SK-N-SH treated with all-trans-retinoic acid at 6 μM for 48 hours (cell line): Measurements from ENCODE around the gene CUL2.

ENCODE experiments used
- ATAC-seq: fragments of 200-7000 bp; cut with Tn5 transposase; 3 replicates; pipeline ENCODE4 v1.9.1; 2020; ENCODE audit warnings: mild to moderate bottlenecking, moderate library complexity
- ARNTL ChIP-seq: fragments of 450-650 bp; formaldehyde crosslinking; IDR thresholded peaks from 2 replicates; pipeline ENCODE4 v1.5.0; 2020; ENCODE audit warnings: low read depth, mild to moderate bottlenecking, moderate library complexity, borderline replicate concordance
- BACH2 ChIP-seq: fragments of 250-450 bp; sonication (Bioruptor Pico); IDR thresholded peaks from 2 replicates; pipeline ENCODE4 v1.9.0; 2021; ENCODE audit warnings: mild to moderate bottlenecking, borderline replicate concordance
- CREB5 ChIP-seq: fragments of 250-450 bp; sonication (Bioruptor Pico); IDR thresholded peaks from 2 replicates; pipeline ENCODE4 v1.5.1; 2020; ENCODE audit warnings: low read depth, mild to moderate bottlenecking, moderate library complexity
- CSDC2 ChIP-seq: fragments of 250-450 bp; sonication (Bioruptor Pico); IDR thresholded peaks from 2 replicates; pipeline ENCODE4 v1.5.0; 2020; ENCODE audit warnings: mild to moderate bottlenecking, moderate library complexity
- CSRNP3 ChIP-seq: fragments of 250-450 bp; sonication (Bioruptor Pico); IDR thresholded peaks from 2 replicates; pipeline ENCODE4 v1.5.1; 2021; ENCODE audit warnings: mild to moderate bottlenecking, moderate library complexity
- ESRRG ChIP-seq: fragments of 250-450 bp; sonication (Bioruptor Pico); IDR thresholded peaks from 2 replicates; pipeline ENCODE4 v1.6.1; 2021; ENCODE audit warnings: mild to moderate bottlenecking
- GLIS3 ChIP-seq: fragments of 250-450 bp; sonication (Bioruptor Pico); IDR thresholded peaks from 2 replicates; pipeline ENCODE4 v1.5.0; 2020; ENCODE audit warnings: mild to moderate bottlenecking, moderate library complexity
- ISL1 ChIP-seq: fragments of 250-450 bp; sonication (Bioruptor Pico); IDR thresholded peaks from 2 replicates; pipeline ENCODE4 v2.1.2; 2022; ENCODE audit warnings: mild to moderate bottlenecking, moderate library complexity
- PATZ1 ChIP-seq: fragments of 250-450 bp; sonication (Bioruptor Pico); IDR thresholded peaks from 2 replicates; pipeline ENCODE4 v1.8.0; 2020; ENCODE audit warnings: mild to moderate bottlenecking, moderate library complexity, borderline replicate concordance
- POU6F1 ChIP-seq: fragments of 250-450 bp; sonication (Bioruptor Pico); IDR thresholded peaks from 2 replicates; pipeline ENCODE4 v1.8.0; 2021; ENCODE audit warnings: low read depth, mild to moderate bottlenecking, moderate library complexity, borderline replicate concordance
- PPARA ChIP-seq: fragments of 250-450 bp; sonication (Bioruptor Pico); IDR thresholded peaks from 2 replicates; pipeline ENCODE4 v1.5.0; 2020; ENCODE audit warnings: mild to moderate bottlenecking, borderline replicate concordance
- RARB ChIP-seq: fragments of 250-450 bp; sonication (Bioruptor Pico); IDR thresholded peaks from 2 replicates; pipeline ENCODE4 v1.8.0; 2021; ENCODE audit warnings: mild to moderate bottlenecking, moderate library complexity
- SNAI2 ChIP-seq: fragments of 250-450 bp; sonication (Bioruptor Pico); IDR thresholded peaks from 2 replicates; pipeline ENCODE4 v1.5.0; 2020; ENCODE audit warnings: mild to moderate bottlenecking, moderate library complexity
- TCF4 ChIP-seq: fragments of 250-450 bp; sonication (Bioruptor Pico); IDR thresholded peaks from 2 replicates; pipeline ENCODE4 v1.8.0; 2021; ENCODE audit warnings: mild to moderate bottlenecking, moderate library complexity, borderline replicate concordance
- TOX ChIP-seq: fragments of 250-450 bp; sonication (Bioruptor Pico); IDR thresholded peaks from 2 replicates; pipeline ENCODE4 v1.8.0; 2021; ENCODE audit warnings: mild to moderate bottlenecking, moderate library complexity, borderline replicate concordance
- ZFP3 ChIP-seq: fragments of 250-450 bp; sonication (Bioruptor Pico); IDR thresholded peaks from 2 replicates; pipeline ENCODE4 v1.5.0; 2020; ENCODE audit warnings: mild to moderate bottlenecking, moderate library complexity
- ZFP30 ChIP-seq: fragments of 450-650 bp; formaldehyde crosslinking; IDR thresholded peaks from 2 replicates; pipeline ENCODE4 v1.5.0; 2022; ENCODE audit warnings: mild to moderate bottlenecking, moderate library complexity
- ZNF565 ChIP-seq: fragments of 450-650 bp; formaldehyde crosslinking; conservative IDR thresholded peaks from 2 replicates; pipeline ENCODE4 v1.5.0; 2020; ENCODE audit warnings: low read depth, mild to moderate bottlenecking, moderate library complexity
- ZNF70 ChIP-seq: fragments of 450-650 bp; formaldehyde crosslinking; IDR thresholded peaks from 2 replicates; pipeline ENCODE4 v1.5.0; 2020; ENCODE audit warnings: mild to moderate bottlenecking, moderate library complexity
- ZNF8 ChIP-seq: fragments of 450-650 bp; formaldehyde crosslinking; IDR thresholded peaks from 2 replicates; pipeline ENCODE4 v1.5.0; 2020; ENCODE audit warnings: mild to moderate bottlenecking, moderate library complexity

Gene CUL2

GRCh38 chr10:35096312-35096711 is 6.2 kb upstream of the CUL2 start:
- no peak for TF ChIP-seq GLIS3 (CRISPR knock-in tag)
- no peak for TF ChIP-seq ZFP30 (CRISPR knock-in tag)
- TF ChIP-seq BACH2: no peak
- TF ChIP-seq CSRNP3 (CRISPR knock-in tag): no peak
- TF ChIP-seq ZNF565 (CRISPR knock-in tag): no peak
- TF ChIP-seq ESRRG (CRISPR knock-in tag): no peak
- TF ChIP-seq ZNF8 (CRISPR knock-in tag): no peak
- ATAC-seq: no peak

- no peak for ATAC-seq
- no peak for TF ChIP-seq ZNF565 (CRISPR knock-in tag)
Observed at GRCh38 chr10:35092851-35093250, 2.7 kb upstream of the CUL2 start.

GRCh38 chr10:35091994-35092790 is 2.1 kb upstream of the CUL2 start:
- TF ChIP-seq ISL1 (no peak), SNAI2 (no peak), PPARA (CRISPR knock-in tag) (no peak), POU6F1 (no peak)
- ATAC-seq: no peak

GRCh38 chr10:35089611-35090161 is 455 bp downstream of the CUL2 start:
- TF ChIP-seq ISL1 (no peak), CSDC2 (CRISPR knock-in tag) (no peak), POU6F1 (no peak), ESRRG (CRISPR knock-in tag) (no peak), CREB5 (CRISPR knock-in tag) (no peak), ARNTL (CRISPR knock-in tag) (no peak), ZNF8 (CRISPR knock-in tag) (no peak), ZFP3 (CRISPR knock-in tag) (no peak)
- peak; percentile 47 for ATAC-seq

- no peak for ATAC-seq
- no peak for TF ChIP-seq RARB
- no peak for TF ChIP-seq TCF4
- no peak for TF ChIP-seq ZNF8 (CRISPR knock-in tag)
- TF ChIP-seq ZNF70 (CRISPR knock-in tag): no peak
- no peak for TF ChIP-seq CSRNP3 (CRISPR knock-in tag)
- TF ChIP-seq BACH2: no peak
- TF ChIP-seq CSDC2 (CRISPR knock-in tag): no peak
- no peak for TF ChIP-seq ZNF565 (CRISPR knock-in tag)
- no peak for TF ChIP-seq TOX (CRISPR knock-in tag)
- no peak for TF ChIP-seq ISL1
- no peak for TF ChIP-seq CREB5 (CRISPR knock-in tag)
- no peak for TF ChIP-seq PATZ1 (CRISPR knock-in tag)
Observed at GRCh38 chr10:35083242-35083641, 6.9 kb downstream of the CUL2 start.
